GM12892 (cell line): Measurements from ENCODE around the gene BPI.

Experiments
- POLR2A ChIP-seq: IDR thresholded peaks from 2 replicates; pipeline ENCODE4 v1.6.1; 2011; ENCODE audit warnings: low read depth, low read length, control low read depth
- POLR2AphosphoS5 ChIP-seq: IDR thresholded peaks from 2 replicates; pipeline ENCODE4 v1.6.1; 2011; ENCODE audit warnings: low read depth, low read length, control low read depth

DNA sequence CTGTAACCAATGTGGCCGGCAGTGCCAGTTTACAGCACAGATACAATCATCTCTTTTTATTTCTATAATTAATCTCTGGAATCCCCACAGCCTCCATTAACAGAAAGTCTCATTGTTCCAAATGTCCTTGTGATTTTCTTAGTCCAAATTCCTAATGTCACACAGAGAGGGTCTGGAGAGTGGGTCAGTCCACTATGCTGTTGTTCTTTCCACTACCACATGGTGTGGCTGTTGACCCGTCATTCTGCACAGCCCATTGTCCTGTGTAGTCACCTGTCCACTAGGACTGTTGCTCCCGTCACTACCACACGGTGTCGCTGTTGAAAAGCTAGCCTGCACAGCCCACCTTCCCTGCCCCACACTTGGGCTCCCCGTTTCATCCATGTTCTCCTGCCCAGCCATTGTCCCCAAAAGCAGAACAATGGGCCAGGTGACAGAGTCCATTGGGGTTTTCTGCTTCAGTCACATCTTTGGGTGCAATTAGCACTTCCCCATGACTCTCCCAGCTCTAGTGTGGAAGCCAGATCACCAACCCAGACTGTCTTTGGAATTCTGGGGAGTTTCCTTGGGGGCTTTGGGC is 33.7 kb downstream of the BPI start:
- no peak for TF ChIP-seq POLR2A
- no peak for TF ChIP-seq POLR2AphosphoS5
